ENCODE data around the gene ASZ1. TPM values are rescaled to one million over a fixed set of nuclear protein-coding genes. Genes with fewer than 3 reads are reported as not detected.

Gene ASZ1
- total RNA-seq, 1 experiment from 2014 or later, result not detected

- no peaks in the 10 kb centered on the region for H3K79me1 ChIP-seq (ENCODE audit: insufficient read depth, low read depth, low read length, poor library complexity, severe bottlenecking)
- H3K4me2 ChIP-seq (ENCODE audit: insufficient read depth, insufficient read length, low read length), result peak overlapping the region; percentile 70
- WGBS (ENCODE audit: extremely low coverage, insufficient read length, low lambda C conversion rate), result no CpG with 5 or more reads among the region's 4 CpGs
- H2BK120ac ChIP-seq (ENCODE audit: low read depth, low read length, poor library complexity, severe bottlenecking), result no peak overlapping the region
- Mint-ChIP-seq H3K27me3 (ENCODE audit: low read depth) (peaks cover 93% of the 10 kb centered on the region), H3K36me3 (ENCODE audit: insufficient read depth in 1 of 3, low read depth in 3 of 3) (peaks cover 0 to 11% (median 0%) of the 10 kb centered on the region in 3 experiments; a peak in 4 of 7 replicates), H3K4me3 (peak overlapping the region; percentile 70 to 89), H3K4me1 (peaks cover 9 to 22% of the 10 kb centered on the region in 2 experiments), H3K27ac (no peak overlapping the region), H3K9me3 (peaks cover 10% of the 10 kb centered on the region in 2 experiments; a peak in 4 of 5 replicates)
- no peak overlapping the region for H2BK15ac ChIP-seq (ENCODE audit: low read depth, low read length)
- H2BK5ac ChIP-seq (ENCODE audit: insufficient read length, low read length), result no peak overlapping the region
- H3K23ac ChIP-seq (ENCODE audit: insufficient read length, low read depth, low read length), result no peak overlapping the region
- H3K4ac ChIP-seq (ENCODE audit: low read depth, low read length), result no peak overlapping the region
- no peak for TF ChIP-seq CTCF (conservative IDR thresholded peaks at IDR 0.05)
- no peak overlapping the region for H2AFZ ChIP-seq (ENCODE audit: low read length)
- no peak overlapping the region for H2BK20ac ChIP-seq (ENCODE audit: low read depth, low read length, poor library complexity, severe bottlenecking)
- H4K91ac ChIP-seq (ENCODE audit: insufficient read length, low read depth, low read length), result no peak overlapping the region
- no peak overlapping the region for H2AK5ac ChIP-seq (ENCODE audit: insufficient read length, low read length)
- no peaks in the 10 kb centered on the region for H3K79me2 ChIP-seq (ENCODE audit: insufficient read depth, low read length)
- no peak overlapping the region for H3T11ph ChIP-seq (ENCODE audit: low read length)
- H4K20me1 ChIP-seq (ENCODE audit: control insufficient read depth, insufficient read depth, insufficient read length), result no peaks in the 10 kb centered on the region
- no peaks in the 10 kb centered on the region for H3K9me3 ChIP-seq (ENCODE audit: control insufficient read depth, low read depth, low read length)
- H3K14ac ChIP-seq (ENCODE audit: insufficient read depth, low read length), result no peak overlapping the region
- no peak overlapping the region for H3K27ac ChIP-seq (ENCODE audit: insufficient read length, low read depth, low read length)
- no peak overlapping the region for H4K5ac ChIP-seq (ENCODE audit: insufficient read length, low read depth, low read length)
- no peak overlapping the region for H4K8ac ChIP-seq (replicated peaks; ENCODE audit: insufficient read length, low read depth, low read length)
- peaks cover 61% of the 10 kb centered on the region for H3K27me3 ChIP-seq (ENCODE audit: insufficient read depth, low read length)
- peaks cover 21% of the 10 kb centered on the region for H3K23me2 ChIP-seq (ENCODE audit: insufficient read length, low read depth, low read length, poor library complexity, severe bottlenecking)
- H2BK12ac ChIP-seq (ENCODE audit: insufficient read length, low read depth, low read length), result no peak overlapping the region
- no peak overlapping the region for H3K18ac ChIP-seq (ENCODE audit: insufficient read length, low read depth, low read length)
- H3K4me1 ChIP-seq (ENCODE audit: insufficient read depth, low read length), result no peaks in the 10 kb centered on the region
- no peak overlapping the region for H3K9ac ChIP-seq (ENCODE audit: extremely low read depth, insufficient read length, low read length)
- H3K56ac ChIP-seq (ENCODE audit: insufficient read length, low read depth, low read length), result no peak overlapping the region
- DNase-seq, result peak; percentile 70
Measured at GRCh38 chr7:117324960-117325359, 102.3 kb downstream of the ASZ1 start.
